AG04450 (cell line): ENCODE measurements around the gene GNB1L. TPM values are rescaled to one million over a fixed set of nuclear protein-coding genes. Genes with fewer than 3 reads are reported as not detected.

ENCODE experiments used
- CTCF ChIA-PET: fragments of 300-600, 350-600 bp; formaldehyde crosslinking; extraction: SDS; loops from one replicate; lab custom pipeline; 2022; ENCODE audit warnings: antibody characterized with exemption, inconsistent platforms; lab: Charles Lee
- POLR2A ChIA-PET: fragments of 350-600 bp; formaldehyde crosslinking; extraction: SDS; loops from one replicate; lab custom pipeline; 2021; ENCODE audit warnings: antibody characterized with exemption, inconsistent platforms; lab: Yijun Ruan, JAX
- DNase-seq: peaks from one replicate; pipeline ENCODE4 v3.0.0-alpha.2; 2011; ENCODE audit warnings: low read depth, low spot score
- H3K27ac ChIP-seq: one replicate; pipeline ENCODE4 v1.5.1; 2012; ENCODE audit warnings: low read depth, low read length, control low read depth
- H3K27me3 ChIP-seq: one replicate; pipeline ENCODE4 v1.6.0; 2012; ENCODE audit warnings: low read length; ENCODE audit not compliant: control insufficient read depth, insufficient read depth
- H3K4me3 ChIP-seq: 2 replicates; pipeline ENCODE4 v1.5.1; 2011; ENCODE audit warnings: mild to moderate bottlenecking, low read depth, low read length, control low read depth
- H3K9me3 ChIP-seq: 2 replicates; pipeline ENCODE4 v1.5.1; 2012; ENCODE audit warnings: low read length; ENCODE audit not compliant: control insufficient read depth, insufficient read depth
- polyA plus RNA-seq: library from polyadenylated mRNA; depleted of rRNA; stranded (reverse); fragments of >200 nt; gene quantifications from 2 replicates; pipeline ENCODE4 v1.2.3, GENCODE V29; 2011
- TF ChIP-seq, protein P1 (sequence below): IDR thresholded peaks from 2 replicates; pipeline ENCODE4 v1.5.1; 2011; ENCODE audit warnings: low read depth, low read length, control low read depth, inconsistent platforms

The GNB1L gene
- polyA plus RNA-seq, 1 experiment: 1.3 TPM

DNA sequence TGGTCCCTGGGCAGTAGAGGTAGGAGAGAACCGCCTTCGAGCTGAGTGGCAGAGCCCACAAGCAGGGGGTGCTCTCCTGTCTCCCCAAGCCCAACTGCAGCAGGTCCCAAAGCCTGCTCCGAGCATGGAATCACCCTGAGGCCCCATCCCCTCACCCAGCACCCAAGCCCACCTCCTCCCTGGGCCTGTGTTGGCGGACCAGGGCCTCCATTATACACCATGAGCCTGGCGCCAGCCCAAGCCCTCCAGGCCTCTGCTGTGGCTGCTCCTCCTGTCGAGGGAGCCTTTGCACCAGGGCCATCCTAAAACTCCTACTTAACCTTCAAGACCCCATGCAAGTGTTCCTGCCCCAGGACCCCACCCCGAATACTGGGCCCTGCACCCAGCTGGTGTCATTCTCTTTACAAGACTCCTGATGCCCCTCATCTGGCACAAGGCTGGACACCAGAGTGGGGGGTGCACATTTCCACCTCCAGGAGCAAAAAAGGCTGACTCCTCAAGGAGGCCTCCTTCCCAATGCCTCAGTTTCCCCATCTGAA is 114.7 kb downstream of the GNB1L start:
- no peak overlapping the region for H3K27ac ChIP-seq
- H3K9me3 ChIP-seq: no peaks in the 10 kb centered on the region; the same call in 1 of the 2 replicates
- H3K27me3 ChIP-seq: peaks cover 5% of the 10 kb centered on the region
- no peak overlapping the region for H3K4me3 ChIP-seq
- CTCF ChIA-PET: interaction anchor here (1.5 kb wide), 1 partner anchor 10 kb away, joined by 3 read pairs; no protein-coding TSS in a partner anchor
- no peak for DNase-seq
- POLR2A ChIA-PET: no interaction called here
- TF ChIP-seq, protein P1, sequence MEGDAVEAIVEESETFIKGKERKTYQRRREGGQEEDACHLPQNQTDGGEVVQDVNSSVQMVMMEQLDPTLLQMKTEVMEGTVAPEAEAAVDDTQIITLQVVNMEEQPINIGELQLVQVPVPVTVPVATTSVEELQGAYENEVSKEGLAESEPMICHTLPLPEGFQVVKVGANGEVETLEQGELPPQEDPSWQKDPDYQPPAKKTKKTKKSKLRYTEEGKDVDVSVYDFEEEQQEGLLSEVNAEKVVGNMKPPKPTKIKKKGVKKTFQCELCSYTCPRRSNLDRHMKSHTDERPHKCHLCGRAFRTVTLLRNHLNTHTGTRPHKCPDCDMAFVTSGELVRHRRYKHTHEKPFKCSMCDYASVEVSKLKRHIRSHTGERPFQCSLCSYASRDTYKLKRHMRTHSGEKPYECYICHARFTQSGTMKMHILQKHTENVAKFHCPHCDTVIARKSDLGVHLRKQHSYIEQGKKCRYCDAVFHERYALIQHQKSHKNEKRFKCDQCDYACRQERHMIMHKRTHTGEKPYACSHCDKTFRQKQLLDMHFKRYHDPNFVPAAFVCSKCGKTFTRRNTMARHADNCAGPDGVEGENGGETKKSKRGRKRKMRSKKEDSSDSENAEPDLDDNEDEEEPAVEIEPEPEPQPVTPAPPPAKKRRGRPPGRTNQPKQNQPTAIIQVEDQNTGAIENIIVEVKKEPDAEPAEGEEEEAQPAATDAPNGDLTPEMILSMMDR: no peak

DNA sequence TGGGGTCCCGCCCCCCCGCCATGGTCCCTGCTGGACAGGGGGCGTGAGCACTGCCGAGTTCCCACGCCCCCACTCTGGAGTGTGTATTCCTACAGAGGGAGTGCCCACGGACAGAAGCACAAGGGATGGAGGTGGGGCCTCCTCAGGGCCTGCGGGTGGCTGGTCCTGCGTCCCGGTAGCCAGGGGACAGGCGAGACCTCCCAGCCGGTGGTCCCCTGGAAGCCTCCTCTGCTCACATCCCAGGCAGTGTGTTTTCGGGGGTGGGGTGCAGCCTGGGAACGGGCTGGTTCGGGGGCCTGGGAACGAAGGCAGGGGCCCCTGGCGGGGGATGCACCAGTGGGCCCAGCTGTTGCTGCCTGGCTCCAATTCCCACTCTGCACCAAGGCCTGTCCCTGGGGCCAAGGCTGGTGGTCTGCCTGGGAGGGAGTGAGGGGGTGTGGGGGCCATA is 115.2 kb downstream of the GNB1L start:
- POLR2A ChIA-PET: no interaction called here
- no peak overlapping the region for H3K4me3 ChIP-seq
- no peaks in the 10 kb centered on the region; the same call in 1 of the 2 replicates for H3K9me3 ChIP-seq
- CTCF ChIA-PET: interaction anchor here (1.5 kb wide), 1 partner anchor 9 kb away, joined by 3 read pairs; no protein-coding TSS in a partner anchor
- DNase-seq: no peak
- TF ChIP-seq, protein P1: no peak
- H3K27me3 ChIP-seq: peaks cover 5% of the 10 kb centered on the region
- H3K27ac ChIP-seq: no peak overlapping the region

DNA sequence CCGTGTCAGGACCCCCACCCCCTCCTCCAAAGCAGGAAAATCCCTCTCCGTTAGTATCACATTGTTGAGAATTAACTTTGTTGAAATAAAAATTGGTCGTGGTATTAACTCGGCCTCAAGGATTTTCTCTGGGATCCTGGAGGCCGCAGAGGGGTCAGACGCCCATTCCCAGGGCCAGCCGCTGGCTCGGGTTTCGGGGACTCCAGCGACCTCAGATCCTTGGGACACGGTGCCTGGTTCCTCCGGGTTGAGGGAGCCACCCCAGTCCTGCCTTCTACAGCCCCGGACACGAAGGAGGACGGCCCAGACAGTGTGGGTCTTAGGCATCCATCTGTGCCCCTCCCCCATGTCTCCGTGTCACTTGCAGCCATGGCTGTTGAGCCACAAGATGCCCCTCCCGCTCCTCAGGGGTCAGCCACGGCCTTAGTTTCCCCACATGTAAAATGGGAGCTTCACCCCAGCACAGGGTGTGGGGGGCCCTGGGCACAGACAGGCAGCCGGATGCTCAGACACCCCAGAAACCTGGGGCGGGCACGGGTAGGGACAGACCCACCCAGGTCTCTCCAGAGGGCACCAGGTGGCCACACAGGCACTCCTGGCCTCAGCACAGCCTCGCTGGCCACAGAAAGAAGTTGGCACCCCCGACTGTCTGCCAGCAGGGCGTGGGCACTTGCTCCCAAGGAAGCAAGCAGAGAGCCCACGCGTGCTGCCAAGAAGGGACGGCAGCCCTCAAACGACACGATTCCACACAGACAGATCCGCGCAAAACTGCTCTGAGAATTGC is 115.8 kb downstream of the GNB1L start:
- H3K27ac ChIP-seq: no peak overlapping the region
- POLR2A ChIA-PET: no interaction called here

DNA sequence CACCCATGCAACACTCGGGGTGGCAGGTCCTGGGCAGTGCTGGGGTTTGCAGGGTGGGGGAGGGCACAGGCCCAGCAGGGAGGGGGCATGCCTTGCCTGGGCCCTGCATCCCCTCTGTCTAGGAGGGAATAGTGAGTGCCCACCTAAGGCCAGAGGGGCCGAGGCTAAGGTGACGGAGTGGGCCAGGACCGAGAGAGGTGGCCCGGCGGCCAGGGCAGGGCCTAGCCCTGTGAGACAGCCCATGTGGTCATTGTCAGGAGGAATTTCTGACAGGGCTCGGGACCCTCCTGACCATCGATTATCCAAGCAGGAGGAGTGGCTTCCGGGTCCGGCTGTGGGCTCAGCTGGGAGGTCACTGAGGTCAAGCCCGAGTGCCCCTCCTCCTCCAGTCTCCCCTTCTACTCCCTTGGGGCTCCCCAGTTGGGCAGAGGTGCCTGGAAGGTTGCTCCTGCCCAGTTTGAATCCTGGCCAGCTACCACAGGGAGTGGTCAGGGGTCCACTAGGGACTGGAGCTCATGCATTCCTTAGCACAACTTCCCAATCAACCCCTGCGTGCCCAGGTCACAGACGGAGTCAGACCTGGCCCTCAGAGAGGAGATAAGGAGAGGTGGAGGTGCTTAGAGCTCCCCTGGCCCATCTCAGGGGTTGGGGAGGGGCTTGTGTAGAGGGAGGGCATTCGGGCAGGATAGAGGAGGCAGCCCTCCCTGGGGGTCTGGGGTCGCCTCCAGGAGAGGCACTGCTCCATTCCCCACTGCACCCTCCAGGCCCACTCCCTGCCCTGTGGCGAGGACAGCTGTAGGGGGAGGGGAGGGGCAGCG is 116.6 kb downstream of the GNB1L start:
- Histone ChIP-seq H3K27ac (no peak overlapping the region), H3K4me3 (no peak overlapping the region), H3K9me3 (no peaks in the 10 kb centered on the region; the same call in 1 of the 2 replicates), H3K27me3 (peaks cover 5% of the 10 kb centered on the region)
- POLR2A ChIA-PET: no interaction called here
- CTCF ChIA-PET: interaction anchor here (1.5 kb wide), 1 partner anchor 8 kb away, joined by 3 read pairs; no protein-coding TSS in a partner anchor
- DNase-seq: no peak
- TF ChIP-seq, protein P1: no peak

More for the DNA sequence above, 115.8 kb downstream of the GNB1L start:
- no peak overlapping the region for H3K4me3 ChIP-seq
- TF ChIP-seq, protein P1: no peak
- CTCF ChIA-PET: interaction anchor here (1.5 kb wide), 1 partner anchor 8 kb away, joined by 3 read pairs; no protein-coding TSS in a partner anchor
- H3K9me3 ChIP-seq: no peaks in the 10 kb centered on the region; the same call in 1 of the 2 replicates
- peaks cover 5% of the 10 kb centered on the region for H3K27me3 ChIP-seq
- DNase-seq: no peak
